HG03175 (cell line): ENCODE results near the gene SLC35E3.
"Not testable (repeated sequence)": the region's sequence is repeated elsewhere in the genome, so short reads cannot be mapped to it uniquely, and the experiment has no call there.

Experiments
- ATAC-seq: cut with Tn5 transposase; IDR thresholded peaks from one replicate; pipeline ENCODE4 v1.9.1; 2021; ENCODE audit warnings: mild to moderate bottlenecking, moderate library complexity; ENCODE audit not compliant: unreplicated experiment

The SLC35E3 gene

DNA sequence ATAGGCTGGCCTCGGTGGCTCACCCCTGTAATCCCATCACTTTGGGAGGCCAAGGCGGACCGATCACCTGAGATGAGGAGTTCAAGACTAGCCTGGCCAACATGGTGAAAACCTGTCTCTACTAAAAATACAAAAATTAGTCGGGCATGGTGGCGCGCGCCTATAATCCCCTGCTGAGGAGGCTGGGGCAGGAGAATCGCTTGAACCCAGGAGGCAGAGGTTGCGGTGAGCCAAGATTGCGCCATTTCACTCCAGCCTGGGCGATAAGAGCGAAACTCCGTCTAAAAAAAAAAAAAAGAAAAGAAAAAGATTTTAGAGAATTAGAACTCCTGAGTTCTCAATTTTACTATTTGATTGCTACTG is 64.0 kb downstream of the SLC35E3 start:
- not testable (repeated sequence) for ATAC-seq

DNA sequence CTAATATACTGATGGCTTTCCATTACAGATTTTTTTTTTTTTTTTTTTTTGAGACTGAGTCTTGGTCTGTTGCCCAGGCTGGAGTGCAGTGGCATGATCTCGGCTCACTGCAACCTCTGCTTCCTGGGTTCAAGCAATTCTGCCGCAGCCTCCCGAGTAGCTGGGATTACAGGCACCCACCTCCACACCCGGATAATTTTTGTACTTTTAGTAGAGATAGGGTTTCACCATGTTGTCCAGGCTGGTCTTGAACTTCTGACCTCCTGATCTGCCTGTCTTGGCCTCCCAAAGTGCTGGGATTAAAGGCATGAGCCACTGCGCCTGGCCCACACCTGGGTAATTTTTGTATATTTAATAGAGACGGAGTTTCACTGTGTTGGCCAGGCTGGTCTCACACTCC is 65.6 kb downstream of the SLC35E3 start:
- ATAC-seq: not testable (repeated sequence)

GRCh38 chr12:68812553-68813241 is 66.7 kb downstream of the SLC35E3 start:
- no peak for ATAC-seq

DNA sequence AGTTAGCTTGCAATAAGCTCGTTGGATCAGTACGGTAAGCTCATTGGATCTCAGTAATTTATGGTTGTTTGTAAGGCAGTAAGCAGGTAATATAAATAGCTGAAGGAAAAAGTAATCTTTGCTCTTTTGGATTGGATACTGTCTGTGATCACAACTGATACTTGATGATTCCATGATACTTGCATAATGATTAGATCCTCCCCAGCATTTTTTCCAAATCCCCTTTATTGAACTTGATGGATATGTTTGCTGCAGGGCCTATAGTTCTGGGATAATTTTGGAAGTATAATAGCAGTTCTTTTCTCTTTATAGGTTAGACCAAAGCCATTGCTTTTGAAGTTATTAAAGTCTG is 67.2 kb downstream of the SLC35E3 start:
- no peak for ATAC-seq

DNA sequence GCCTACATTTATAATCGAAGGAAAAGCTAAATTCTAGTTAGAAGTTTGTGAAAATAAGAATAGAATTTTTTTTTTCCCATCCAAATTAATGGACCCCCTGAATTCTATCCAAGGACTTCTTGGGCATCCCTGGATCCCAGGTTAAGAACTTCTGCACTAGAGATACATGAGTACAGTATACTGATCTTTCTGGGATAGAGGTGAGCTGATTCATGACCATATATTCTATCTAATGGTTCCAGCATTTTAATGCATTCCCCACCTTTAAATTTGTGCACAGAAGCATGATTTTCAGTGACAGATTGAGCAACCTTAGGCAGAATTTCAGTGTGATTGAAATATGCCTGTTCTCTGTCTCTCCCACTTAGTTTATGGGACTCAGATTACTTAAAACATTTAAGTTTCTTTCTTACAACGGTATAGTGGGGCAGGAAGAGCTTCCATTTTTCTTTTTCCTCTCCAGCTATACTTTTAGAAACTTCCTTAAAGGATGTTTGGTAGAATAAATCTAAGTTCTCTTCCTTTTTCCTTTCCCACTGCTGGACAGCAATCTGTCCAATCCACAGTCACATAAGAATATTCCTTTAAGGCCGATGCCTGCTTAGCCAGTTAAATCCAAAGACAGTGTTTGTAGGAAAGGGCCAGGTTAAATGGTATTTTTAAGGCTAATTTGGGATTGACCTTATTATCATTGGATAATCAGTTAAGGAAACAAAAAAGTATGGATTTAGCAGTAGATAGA is 68.7 kb downstream of the SLC35E3 start:
- no peak for ATAC-seq

GRCh38 chr12:68815232-68815927 is 69.4 kb downstream of the SLC35E3 start:
- ATAC-seq: no peak

DNA sequence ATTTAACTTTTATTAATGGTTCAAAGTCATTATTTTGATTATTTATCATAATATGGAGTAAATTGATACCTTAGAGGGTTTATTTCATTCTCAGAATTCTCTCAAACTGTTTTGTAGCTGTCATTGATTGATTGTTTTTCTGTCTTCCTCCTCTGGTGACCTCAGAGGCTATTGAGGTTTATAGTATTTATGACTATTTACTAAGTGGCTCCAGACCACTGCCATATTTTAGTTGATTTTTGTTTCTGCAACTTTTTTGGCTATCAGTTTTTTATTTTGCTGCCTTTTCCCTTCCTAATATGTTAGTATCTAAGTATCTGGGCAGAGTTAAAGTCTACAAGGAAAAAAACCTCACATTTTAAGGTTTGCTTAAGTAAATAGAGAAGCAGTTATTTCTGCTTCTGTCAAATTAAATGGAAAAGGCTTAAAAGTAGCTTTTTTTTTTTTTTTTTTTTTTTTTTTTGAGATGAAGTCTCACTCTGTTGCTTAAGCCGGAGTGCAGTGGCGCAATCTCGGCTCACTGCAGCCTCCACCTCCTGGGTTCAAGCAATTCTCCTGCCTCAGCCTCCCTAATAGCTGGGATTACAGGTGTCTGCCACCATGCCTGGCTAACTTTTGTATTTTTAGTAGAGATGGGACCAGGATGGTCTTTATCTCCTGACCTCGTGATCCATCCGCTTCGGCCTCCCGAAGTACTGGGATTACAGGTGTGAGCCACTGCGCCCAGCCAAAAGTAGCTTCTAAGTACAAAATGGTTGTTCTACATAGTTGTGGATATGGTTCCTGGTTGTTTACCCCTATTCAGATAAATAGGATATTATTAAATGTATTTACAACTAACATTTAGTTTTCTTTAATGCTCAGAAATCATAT is 70.2 kb downstream of the SLC35E3 start:
- ATAC-seq: no peak

- not testable (repeated sequence) for ATAC-seq
These were observed 73.5 kb downstream of the SLC35E3 start for GRCh38 chr12:68819481-68819880.

DNA sequence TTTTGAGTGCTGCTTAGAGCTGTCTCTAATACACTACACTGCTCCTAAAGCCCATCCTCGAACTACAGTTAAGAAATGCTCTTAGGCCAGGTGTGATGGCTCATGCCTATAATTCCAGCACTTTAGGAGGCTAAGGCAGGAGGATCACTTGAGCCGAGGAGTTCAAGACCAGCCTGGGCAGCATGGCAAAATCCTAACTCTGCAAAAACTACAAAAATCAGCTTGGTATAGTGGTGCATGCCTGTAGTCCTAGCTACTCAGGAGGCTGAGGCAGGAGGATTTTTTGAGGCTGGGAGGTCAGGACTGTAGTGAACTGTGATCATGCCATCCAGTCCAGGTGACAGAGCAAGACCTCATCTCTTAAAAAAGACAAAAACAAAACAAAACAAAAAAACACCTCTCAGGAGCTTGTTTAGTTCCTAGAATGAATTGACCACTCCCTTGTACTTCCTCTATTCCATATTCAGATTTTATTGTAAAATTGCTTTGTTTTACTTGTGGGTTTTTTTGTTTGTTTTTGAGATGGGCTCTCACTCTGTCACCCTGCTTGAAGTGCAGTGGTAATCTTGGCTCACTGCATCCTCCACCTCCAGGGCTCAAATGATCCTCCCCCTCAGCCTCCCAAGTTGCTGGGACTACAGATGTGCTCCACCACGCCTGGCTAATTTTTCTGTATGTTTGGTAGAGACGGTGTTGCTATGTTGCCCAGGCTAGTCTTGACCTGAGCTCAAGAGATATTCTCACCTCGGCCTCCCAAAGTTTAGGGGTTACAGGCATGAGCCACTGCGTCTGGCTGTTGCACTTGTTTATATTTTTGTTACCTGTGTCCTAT is 75.6 kb downstream of the SLC35E3 start:
- no peak for ATAC-seq

- ATAC-seq: no peak
These were observed 77.7 kb downstream of the SLC35E3 start for GRCh38 chr12:68823696-68824095.

DNA sequence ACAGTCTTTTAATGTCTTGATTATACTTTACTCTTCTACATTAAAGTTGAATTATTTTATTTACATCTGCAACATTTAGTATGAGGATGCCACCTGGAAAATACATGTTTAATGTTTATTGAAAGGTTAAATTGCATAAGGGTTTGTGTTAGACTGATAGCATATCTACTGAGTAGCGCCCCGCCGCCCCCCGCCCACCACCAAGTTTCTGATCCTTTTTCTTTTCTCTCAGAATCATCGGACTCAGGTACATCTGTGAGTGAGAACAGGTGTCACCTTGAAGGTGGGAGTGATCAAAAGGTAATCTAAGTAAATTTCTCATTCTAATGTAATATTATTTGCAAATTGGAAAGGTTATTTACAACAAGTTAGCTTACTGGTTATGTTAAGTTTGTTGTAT is 78.2 kb downstream of the SLC35E3 start:
- no peak for ATAC-seq

DNA sequence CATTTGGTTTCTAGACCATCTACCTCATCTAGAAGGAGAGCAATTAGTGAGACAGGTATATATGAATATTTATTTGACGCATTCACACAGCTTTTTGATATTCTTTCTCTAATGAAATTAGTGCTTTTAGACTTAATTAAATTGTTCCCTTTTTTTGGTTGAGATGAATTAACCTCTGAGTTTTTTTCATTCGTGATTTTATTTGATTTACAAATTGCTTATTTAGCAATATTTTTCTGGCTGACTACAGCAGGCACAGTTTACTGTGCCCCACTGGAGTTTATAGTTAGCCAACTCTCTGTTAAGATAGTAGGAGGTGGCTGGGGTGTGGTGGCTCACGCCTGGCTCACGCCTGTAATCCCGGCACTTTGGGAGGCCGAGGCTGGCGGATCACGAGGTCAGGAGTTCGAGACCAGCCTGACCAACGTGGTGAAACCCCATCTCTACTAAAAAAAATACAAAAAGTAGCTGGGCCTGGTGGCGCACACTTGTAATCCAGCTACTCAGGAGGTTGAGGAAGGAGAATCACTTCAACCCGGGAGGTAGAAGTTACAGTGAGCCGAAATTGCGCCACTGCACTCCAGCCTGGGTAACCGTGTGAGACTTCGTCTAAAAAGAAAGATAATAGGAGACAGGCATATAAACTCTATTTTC is 78.7 kb downstream of the SLC35E3 start:
- ATAC-seq: no peak

DNA sequence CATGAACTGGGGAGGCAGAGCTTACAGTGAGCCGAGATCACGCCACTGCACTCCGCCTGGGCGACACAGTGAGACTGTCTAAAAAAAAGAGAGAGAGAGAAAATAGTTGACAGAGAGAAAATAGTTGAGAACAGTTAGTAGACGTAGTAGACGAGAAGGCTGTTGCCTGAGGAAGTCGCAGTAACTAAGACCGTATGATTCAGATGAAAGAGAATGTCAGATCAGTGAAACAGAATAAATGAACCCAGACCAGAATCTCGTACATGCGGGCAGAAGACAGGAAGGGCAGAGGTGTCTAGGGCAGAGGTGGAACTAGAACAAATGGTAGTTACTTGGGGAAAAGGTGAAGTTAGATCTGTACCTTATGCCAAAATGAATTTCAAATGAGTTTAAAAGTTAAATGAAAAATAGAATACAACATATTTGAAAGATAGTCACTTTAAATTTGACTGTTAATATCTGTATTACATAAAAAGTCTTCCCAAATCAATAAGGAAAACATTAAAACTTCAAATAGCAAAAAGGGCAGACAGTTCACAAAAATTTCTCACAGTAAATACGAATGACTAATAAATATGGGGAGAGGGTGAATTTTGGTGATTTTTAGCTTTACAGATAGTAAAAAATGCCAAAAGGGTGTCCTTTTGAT is 79.7 kb downstream of the SLC35E3 start:
- ATAC-seq: no peak

- no peak for ATAC-seq
These were observed 82.1 kb downstream of the SLC35E3 start for GRCh38 chr12:68827895-68828671.

- no peak for ATAC-seq
These were observed 82.7 kb downstream of the SLC35E3 start for GRCh38 chr12:68828672-68829068.
